ENCODE results near the gene MCF2. TPM values are rescaled to one million over a fixed set of nuclear protein-coding genes. Genes with fewer than 3 reads are reported as not detected.

MCF2 gene
- total RNA-seq, 2 experiments from 2014 or later, result not detected

- TF ChIP-seq CTCF (conservative IDR thresholded peaks at IDR 0.05; ENCODE audit: low read length) (no peak), EZH2phosphoT487 (IDR thresholded peaks at IDR 0.05; ENCODE audit: borderline replicate concordance, low read depth, low read length) (no peak)
- Histone ChIP-seq H3K9me2 (ENCODE audit: insufficient read depth, low read length) (no peaks in the 10 kb centered on the region), H3K36me3 (ENCODE audit: insufficient read depth, low read length) (no peaks in the 10 kb centered on the region), H3K9me3 (ENCODE audit: low read length) (no peaks in the 10 kb centered on the region), H3K27ac (ENCODE audit: low read depth, low read length, poor library complexity, severe bottlenecking) (no peak overlapping the region), H3K4me1 (ENCODE audit: insufficient read depth, low read length, poor library complexity, severe bottlenecking) (no peaks in the 10 kb centered on the region), H3K4me3 (ENCODE audit: low read depth, low read length, poor library complexity, severe bottlenecking) (no peak overlapping the region), H3K4me2 (ENCODE audit: low read length) (no peak overlapping the region), H2AFZ (ENCODE audit: low read length) (0 out of 2 replicates have a peak overlapping the region, but pooled peaks have one; percentile 19), H4K20me1 (ENCODE audit: insufficient read depth, low read length) (no peaks in the 10 kb centered on the region), H3K79me2 (ENCODE audit: insufficient read depth, low read depth, low read length) (no peaks in the 10 kb centered on the region)
- intact Hi-C loops (cut with micrococcal nuclease; ENCODE audit: unreplicated experiment), result no loop called here
- DNase-seq (ENCODE audit: low spot score), result no peak
- ChIA-PET CTCF (ENCODE audit: unreplicated experiment) (no interaction called here), POLR2A (no interaction called here)
- no TSS peak for BruUV-seq (replicated peaks)
Measured at GRCh38 chrX:139532834-139533233, 175.1 kb downstream of the MCF2 start.

Small RNAs within 50 kb of the gene (small RNA-seq; reads per million reads assigned to genes)
- gene RF01210, result not detected

Other genes starting within 250 kb of the MCF2 start
- gene F9, start 177.4 kb downstream of the MCF2 start, total RNA-seq (2014; rRNA removed; shearing (Covaris generic)), result not detected in 2 replicates
- gene F9, start 177.4 kb downstream of the MCF2 start, total RNA-seq (2022), result not detected in 2 replicates
- gene ATP11C, start 224.9 kb upstream of the MCF2 start, total RNA-seq (2014; rRNA removed; shearing (Covaris generic)), result 20.6 and 20.9 TPM in 2 replicates
- gene ATP11C, start 224.9 kb upstream of the MCF2 start, total RNA-seq (2022), result 25.2 and 25.7 TPM in 2 replicates